GM18861 (cell line): Measurements from ENCODE around the gene ERGIC1.

Source experiments
- ATAC-seq: cut with Tn5 transposase; IDR thresholded peaks from one replicate; pipeline ENCODE4 v1.9.1; 2021; ENCODE audit not compliant: unreplicated experiment

ERGIC1 gene

GRCh38 chr5:172959824-172960799 is 126.1 kb downstream of the ERGIC1 start:
- ATAC-seq: no peak

- no peak for ATAC-seq
These were observed 135.9 kb downstream of the ERGIC1 start for GRCh38 chr5:172969921-172970320.

DNA sequence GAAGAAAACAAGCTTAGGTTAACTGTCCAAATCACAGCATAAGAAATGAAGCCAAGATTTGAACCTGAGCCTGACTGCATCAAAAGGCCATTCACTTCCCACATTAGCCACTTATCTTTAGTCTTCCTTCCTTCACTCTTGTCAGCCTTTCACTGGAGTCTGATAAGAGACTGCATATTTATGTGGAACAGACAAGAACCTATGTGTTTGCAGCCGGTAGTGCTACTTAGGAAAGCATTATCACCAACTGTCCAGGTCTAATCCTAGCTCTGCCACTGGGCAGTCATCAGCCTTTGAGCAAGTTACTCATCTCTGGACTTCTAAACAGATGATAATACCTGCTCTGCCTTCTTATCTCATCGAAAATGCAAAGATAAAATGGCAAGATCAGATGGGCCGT is 137.4 kb downstream of the ERGIC1 start:
- ATAC-seq: no peak

DNA sequence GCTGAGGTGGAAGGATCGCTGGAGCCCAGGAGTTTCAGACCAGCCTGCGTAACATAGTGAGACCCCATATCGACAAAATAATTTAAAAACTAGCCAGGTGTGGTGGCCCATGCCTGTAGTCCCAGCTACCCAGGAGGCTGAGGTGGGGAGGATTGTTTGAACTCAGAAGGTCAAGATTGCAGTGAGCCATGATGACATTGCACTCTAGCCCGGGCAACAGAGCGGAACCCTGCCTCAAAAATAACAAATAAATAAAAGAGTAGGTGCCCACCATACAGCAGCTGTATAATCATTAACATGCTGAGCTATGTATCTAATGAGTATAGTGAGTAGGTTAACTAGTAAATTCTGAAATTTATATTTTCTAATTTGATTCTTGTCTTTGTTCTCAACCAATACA is 138.5 kb downstream of the ERGIC1 start:
- no peak for ATAC-seq

- no peak for ATAC-seq
These were observed 139.3 kb downstream of the ERGIC1 start for GRCh38 chr5:172973127-172973916.

- ATAC-seq: no peak
These were observed 139.9 kb downstream of the ERGIC1 start for GRCh38 chr5:172973931-172974330.

DNA sequence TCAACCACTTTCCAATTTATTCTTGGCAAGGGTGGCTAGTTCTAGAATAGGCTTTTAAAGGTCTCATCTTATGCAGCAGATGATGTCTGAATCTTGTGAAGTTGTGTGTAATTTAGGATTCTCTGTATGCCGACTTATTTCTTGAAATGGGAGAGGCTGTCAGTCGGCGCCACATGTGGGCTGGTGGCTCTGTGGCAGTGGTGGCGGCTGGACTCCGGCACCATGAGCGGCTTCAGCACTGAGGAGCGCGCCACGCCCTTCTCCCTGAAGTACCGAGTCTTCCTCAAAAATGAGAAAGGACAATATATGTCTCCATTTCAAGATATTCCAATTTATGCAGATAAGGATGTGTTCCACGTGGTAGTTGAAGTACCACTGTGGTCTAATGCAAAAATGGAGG is 141.2 kb downstream of the ERGIC1 start:
- ATAC-seq: no peak

- ATAC-seq: no peak
These were observed 145.7 kb downstream of the ERGIC1 start for GRCh38 chr5:172979778-172980177.

- no peak for ATAC-seq
These were observed 147.9 kb downstream of the ERGIC1 start for GRCh38 chr5:172981931-172982330.

- peak; percentile 73 for ATAC-seq
These were observed 149.6 kb downstream of the ERGIC1 start, which contains the start of gene ATP6V0E1 for GRCh38 chr5:172983542-172984243. Gene ATP6V0E1, plus strand, starts transcription at chr5:172983771. Its CDS starts 90 bp downstream, at chr5:172983861.

DNA sequence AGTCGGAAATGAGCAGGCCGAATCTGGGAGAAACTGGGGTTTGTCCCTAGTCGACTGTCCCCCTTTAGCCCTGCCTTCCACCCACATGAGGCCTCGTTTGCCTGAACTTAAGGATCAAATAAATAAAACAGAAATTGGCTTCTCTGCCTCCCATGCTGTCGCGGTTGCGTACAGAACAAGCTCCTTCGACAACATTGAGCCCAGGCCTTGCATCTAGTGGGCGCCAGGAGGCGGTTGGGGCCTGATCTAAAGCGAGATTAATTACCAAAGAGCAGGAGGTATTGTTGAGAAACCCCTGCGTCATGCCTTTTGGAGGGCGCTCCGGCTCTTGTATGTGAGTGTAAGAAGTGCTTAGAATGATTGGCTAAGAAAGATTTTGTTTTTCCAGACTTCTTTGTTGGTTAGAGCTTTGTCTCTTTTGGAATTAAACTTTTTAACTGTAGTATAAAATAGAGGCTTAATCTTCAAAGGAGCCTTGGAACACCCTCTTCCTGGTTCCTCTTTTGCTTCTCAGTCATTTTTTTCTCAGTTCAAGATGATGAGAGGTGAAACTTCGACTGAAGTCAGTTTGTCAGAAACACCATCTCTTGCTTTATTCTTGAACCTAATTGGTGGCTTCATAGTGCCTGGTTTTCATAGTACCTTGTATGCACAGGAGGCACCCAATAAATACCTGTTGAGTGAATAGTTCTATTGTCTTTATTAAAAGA is 150.3 kb downstream of the ERGIC1 start:
- peak; percentile 64 for ATAC-seq

GRCh38 chr5:172985596-172985995 is 151.5 kb downstream of the ERGIC1 start:
- ATAC-seq: no peak

GRCh38 chr5:172988276-172988675 is 154.2 kb downstream of the ERGIC1 start:
- ATAC-seq: no peak

GRCh38 chr5:172990776-172991175 is 156.7 kb downstream of the ERGIC1 start:
- no peak for ATAC-seq

DNA sequence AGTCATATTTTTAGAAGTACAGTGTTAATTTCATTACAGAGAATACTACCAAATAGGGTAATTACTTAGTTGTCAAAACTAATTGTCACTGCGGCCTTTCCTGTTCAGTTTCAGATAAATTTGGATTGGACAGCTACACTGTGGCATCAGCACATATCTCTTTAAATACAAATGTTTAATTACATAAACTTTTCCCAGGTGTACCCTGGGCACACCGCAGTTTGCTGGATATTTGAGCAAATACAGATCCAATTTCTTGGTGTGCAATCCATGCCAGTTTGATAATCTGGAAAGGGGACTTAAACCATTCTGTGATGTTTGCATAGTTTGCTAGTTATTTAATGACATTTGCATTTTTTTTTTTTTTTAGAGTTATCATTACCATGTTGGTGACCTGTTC is 160.4 kb downstream of the ERGIC1 start:
- ATAC-seq: no peak

DNA sequence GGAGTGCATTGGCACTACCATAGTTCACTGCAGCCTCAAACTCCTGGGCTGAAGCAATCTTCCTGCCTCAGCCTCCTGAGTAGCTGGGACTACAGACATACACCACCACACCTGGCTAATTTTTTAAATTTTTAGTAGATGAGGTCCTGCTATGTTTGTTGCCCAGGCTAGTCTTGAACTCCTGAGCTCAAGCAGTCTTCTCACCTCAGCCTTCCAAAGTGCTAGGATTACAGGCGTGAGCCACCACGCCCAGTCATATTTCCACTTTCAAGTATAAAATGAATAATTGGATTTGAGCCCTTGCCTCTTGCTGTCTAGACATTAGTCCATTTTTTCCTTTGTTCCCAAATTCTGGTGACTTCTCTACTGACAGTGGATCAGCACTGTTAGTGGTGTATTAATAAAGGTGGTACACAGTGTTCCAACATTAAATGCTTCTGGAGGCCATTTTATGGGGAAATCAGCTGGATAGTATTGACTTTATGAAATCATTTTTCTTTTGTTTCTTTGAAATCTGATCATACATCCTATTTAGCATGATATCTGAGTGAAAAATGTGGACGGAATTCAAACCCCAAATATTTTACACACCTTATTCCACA is 165.4 kb downstream of the ERGIC1 start:
- no peak for ATAC-seq

GRCh38 chr5:172999974-173000373 is 165.9 kb downstream of the ERGIC1 start:
- no peak for ATAC-seq

GRCh38 chr5:173001229-173001841 is 167.3 kb downstream of the ERGIC1 start:
- ATAC-seq: peak; percentile 73
